Activated CD4-positive, alpha-beta memory T cell treated with anti-CD3 and anti-CD28 coated beads, Interleukin-2, amount 10 ng/mL, durations not matched to agents 7 days and 5 days (primary cell): ENCODE measurements around the gene ELOVL4. TPM values are rescaled to one million over a fixed set of nuclear protein-coding genes. Genes with fewer than 3 reads are reported as not detected.

Experiments
- CTCF ChIA-PET: fragments of 350-600 bp; sonication (Branson Sonifier 250); formaldehyde crosslinking; loops from one replicate; lab custom pipeline; 2021; ENCODE audit warnings: antibody characterized with exemption, inconsistent platforms; lab: Charles Lee
- POLR2A ChIA-PET: fragments of 350-600 bp; sonication (Branson Sonifier 250); formaldehyde crosslinking; loops from one replicate; lab custom pipeline; 2021; ENCODE audit warnings: antibody characterized with exemption; lab: Charles Lee
- DNase-seq: peaks from one replicate; pipeline ENCODE4 v3.0.0-alpha.2; 2020
- H3K27ac Mint-ChIP-seq: one replicate; pipeline ENCODE4 v1.8.0; 2021; ENCODE audit warnings: mild to moderate bottlenecking, mixed read lengths
- H3K27me3 Mint-ChIP-seq: one replicate; pipeline ENCODE4 v1.8.0; 2021; ENCODE audit warnings: mixed read lengths
- H3K36me3 Mint-ChIP-seq: one replicate; pipeline ENCODE4 v1.8.0; 2021; ENCODE audit warnings: low read depth, mixed read lengths
- H3K4me1 Mint-ChIP-seq: one replicate; pipeline ENCODE4 v1.8.0; 2021; ENCODE audit warnings: mixed read lengths
- H3K4me3 Mint-ChIP-seq: one replicate; pipeline ENCODE4 v1.8.0; 2021; ENCODE audit warnings: mild to moderate bottlenecking, mixed read lengths
- H3K9me3 Mint-ChIP-seq: one replicate; pipeline ENCODE4 v1.8.0; 2021; ENCODE audit warnings: mixed read lengths
- total RNA-seq, 2 experiments: library from RNA; stranded (reverse); gene quantifications; one replicate each; pipeline ENCODE4 v1.2.3, GENCODE V29; 2021

ELOVL4 gene
- total RNA-seq, 2 experiments from 2014 or later, result 1.9 to 2.0 TPM

DNA sequence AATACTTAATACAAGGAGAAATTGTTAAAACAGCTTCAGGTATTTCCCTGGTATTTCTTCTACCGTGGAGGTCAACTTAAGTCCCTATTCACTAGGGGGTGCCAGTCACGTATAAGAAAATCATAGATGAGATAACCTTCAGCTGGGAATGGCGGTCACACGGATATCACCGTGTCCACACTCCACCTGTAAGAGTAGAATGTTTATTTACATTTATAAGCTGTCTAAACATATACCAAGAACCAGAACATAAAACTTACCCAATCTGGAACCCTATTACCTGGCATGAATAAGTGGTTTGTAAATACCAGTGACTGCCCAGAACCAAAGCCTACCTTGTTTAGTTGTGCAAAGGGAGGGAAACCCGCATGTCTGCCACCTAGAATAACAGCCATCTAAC, 1.9 kb upstream of the ELOVL4 start:
- ChIA-PET POLR2A (interaction anchor here (2.1 kb wide), 1 partner anchor 54 kb away, joined by 12 read pairs; the partner anchor contains the start of gene TTK), CTCF (interaction anchor here (0.9 to 2.5 kb wide), 8 partner anchors 16 to 157 kb away, joined by 4 to 33 read pairs (median 6); partner anchors contain the start of genes BCKDHB and TTK)
- H3K36me3 Mint-ChIP-seq, result peaks cover 2% of the 10 kb centered on the region
- H3K4me3 Mint-ChIP-seq, result no peak overlapping the region
- no peaks in the 10 kb centered on the region for H3K9me3 Mint-ChIP-seq
- DNase-seq, result peak; percentile 68
- H3K4me1 Mint-ChIP-seq, result peaks cover 25% of the 10 kb centered on the region
- H3K27ac Mint-ChIP-seq, result no peak overlapping the region
- H3K27me3 Mint-ChIP-seq, result peaks cover 37% of the 10 kb centered on the region

DNA sequence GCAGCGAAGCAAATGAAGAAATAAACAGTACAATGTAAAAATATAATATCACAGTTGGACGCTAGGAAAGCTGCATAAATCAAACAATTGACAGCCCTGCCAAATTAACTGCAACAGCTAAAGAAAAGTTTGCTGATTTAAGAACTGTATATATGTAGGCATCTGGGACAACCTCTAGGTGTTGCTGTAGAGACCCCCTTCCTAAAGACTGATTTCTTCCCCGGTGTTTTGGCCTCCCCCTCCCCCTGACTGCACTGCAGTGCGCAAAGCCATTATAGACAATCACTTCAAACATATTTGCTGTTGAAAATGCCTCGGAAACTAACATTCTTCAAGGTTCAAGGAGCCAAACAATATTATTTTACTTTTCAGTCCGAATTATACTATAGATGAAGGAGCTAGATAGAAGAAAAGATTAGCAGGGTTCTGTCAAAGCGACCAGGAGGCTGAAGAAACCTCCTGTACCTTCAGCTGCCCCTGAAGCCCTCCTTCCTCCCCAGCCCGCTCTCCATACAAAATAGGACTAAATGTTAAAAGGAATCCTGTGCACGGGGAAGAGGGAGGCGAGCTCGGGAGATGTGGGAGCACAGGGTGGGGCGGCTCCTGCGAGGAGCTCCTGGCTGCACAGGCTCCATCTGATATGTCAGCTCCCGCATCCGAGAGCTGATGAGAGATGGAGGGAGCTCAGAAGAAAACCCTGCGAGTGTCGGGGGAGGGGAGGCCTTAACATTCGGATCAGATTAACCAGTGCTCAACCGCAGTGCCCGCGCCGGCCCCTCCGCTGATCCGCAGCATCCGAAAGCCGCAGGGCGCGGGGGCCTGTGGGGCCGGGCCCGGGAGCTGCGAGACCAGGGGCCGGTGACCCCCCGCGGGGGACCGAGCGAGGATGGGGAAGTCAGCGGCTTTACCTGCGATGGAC, 822 bp downstream of the ELOVL4 start:
- CTCF ChIA-PET, result interaction anchor here (0.7 to 2.3 kb wide), 10 partner anchors 9 to 159 kb away, joined by 3 to 7 read pairs (median 4); partner anchors contain the start of gene TTK
- Mint-ChIP-seq H3K4me3 (peak overlapping the region; percentile 79), H3K27me3 (peaks cover 38% of the 10 kb centered on the region), H3K36me3 (peaks cover 2% of the 10 kb centered on the region), H3K27ac (no peak overlapping the region), H3K4me1 (peaks cover 32% of the 10 kb centered on the region), H3K9me3 (no peaks in the 10 kb centered on the region)
- POLR2A ChIA-PET, result interaction anchor here (0.9 to 2.3 kb wide), 4 partner anchors 18 to 1807 kb away, joined by 3 to 11 read pairs (median 4); partner anchors contain the start of genes BCKDHB, TENT5A and TTK
- peak; percentile 32 for DNase-seq

DNA sequence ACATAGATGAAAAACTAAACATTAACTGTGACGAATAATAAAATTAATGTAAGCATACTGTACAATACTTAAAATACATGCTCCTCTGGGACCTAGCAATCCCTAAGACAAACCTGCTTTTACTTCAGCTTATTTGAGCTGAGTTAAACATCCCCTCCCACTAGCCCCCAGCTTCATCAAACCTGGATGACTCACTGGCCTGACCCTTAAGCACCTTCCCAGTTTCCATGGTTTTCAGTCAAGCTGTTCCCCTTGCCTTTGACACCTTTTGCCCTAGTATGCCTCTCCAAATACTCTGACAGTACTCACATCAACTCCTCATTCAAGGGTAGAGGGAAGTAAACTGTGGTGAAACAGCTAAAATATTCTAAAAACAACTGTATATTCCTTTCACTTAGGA, 4.2 kb downstream of the ELOVL4 start:
- ChIA-PET CTCF (interaction anchor here (1.1 kb wide), 1 partner anchor 75 kb away, joined by 4 read pairs; no protein-coding TSS in a partner anchor), POLR2A (interaction anchor here (1.5 kb wide), 1 partner anchor 163 kb away, joined by 3 read pairs; the partner anchor contains the start of gene BCKDHB)
- H3K9me3 Mint-ChIP-seq, result no peaks in the 10 kb centered on the region
- peaks cover 2% of the 10 kb centered on the region for H3K36me3 Mint-ChIP-seq
- no peak overlapping the region for H3K4me3 Mint-ChIP-seq
- peaks cover 30% of the 10 kb centered on the region for H3K4me1 Mint-ChIP-seq
- no peak for DNase-seq
- H3K27me3 Mint-ChIP-seq, result peaks cover 30% of the 10 kb centered on the region
- H3K27ac Mint-ChIP-seq, result no peak overlapping the region

DNA sequence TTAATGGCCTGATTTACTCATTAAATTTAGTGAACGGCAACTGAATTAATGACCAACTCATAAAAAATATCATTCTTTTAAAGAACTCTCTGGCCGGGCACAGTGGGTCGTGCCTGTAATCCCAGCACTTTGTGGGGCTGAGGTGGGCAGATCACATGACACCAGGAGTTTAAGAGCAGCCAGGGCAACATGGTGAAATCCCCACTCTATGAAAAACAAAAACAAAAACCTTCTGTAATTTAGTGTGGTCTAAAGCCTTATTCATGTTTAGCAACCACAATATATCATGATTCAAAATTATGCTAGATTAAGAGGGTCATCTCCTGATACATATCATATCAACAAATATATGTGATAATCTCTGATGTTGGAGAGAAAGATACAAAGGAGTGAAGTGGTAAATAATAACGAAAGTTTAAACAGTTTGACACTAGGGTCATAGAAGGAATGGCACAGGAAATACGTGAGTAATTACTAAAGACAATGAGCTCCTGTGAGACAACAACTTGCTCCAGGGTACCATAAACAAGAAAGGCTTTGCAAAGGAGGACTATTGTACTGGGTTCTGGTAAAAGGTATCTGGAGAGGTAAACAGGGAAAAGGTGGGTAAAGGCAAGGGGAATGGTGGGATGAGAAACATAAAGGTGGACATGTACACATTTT, 5.7 kb downstream of the ELOVL4 start:
- H3K9me3 Mint-ChIP-seq, result no peaks in the 10 kb centered on the region
- ChIA-PET POLR2A (no interaction called here), CTCF (interaction anchor here (0.6 kb wide), 1 partner anchor 13 kb away, joined by 3 read pairs; no protein-coding TSS in a partner anchor)
- H3K27me3 Mint-ChIP-seq, result peaks cover 21% of the 10 kb centered on the region
- DNase-seq, result no peak
- H3K27ac Mint-ChIP-seq, result no peak overlapping the region
- peaks cover 21% of the 10 kb centered on the region for H3K4me1 Mint-ChIP-seq
- no peak overlapping the region for H3K4me3 Mint-ChIP-seq
- H3K36me3 Mint-ChIP-seq, result peaks cover under 1% of the 10 kb centered on the region

DNA sequence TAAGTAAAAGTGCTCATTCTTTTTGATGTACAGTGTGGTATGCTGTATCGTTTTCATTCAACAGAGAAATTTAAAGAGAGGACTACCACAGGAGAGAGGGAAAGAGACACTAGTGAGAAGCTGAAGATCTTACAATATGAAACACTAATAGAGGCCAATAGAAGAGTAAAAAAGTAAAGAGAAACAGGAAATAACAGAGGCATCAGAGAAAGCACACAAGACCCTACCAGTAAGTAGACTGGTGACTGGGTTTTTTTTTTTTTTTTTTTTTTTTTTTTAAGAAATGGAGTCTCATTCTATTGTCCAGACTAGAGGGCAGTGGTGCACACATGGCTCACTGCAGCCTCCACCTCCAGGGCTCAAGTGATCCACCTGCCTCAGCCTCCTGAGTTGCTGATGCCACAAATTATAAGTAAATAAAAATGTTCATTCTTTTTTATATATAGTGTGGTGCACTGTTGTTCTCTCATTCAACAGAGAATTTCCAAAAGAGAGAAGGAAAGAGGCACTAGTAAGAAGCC, 18.8 kb downstream of the ELOVL4 start:
- Mint-ChIP-seq H3K36me3 (no peaks in the 10 kb centered on the region), H3K9me3 (no peaks in the 10 kb centered on the region), H3K27ac (no peak overlapping the region), H3K4me3 (no peak overlapping the region), H3K27me3 (peaks cover under 1% of the 10 kb centered on the region), H3K4me1 (peaks cover 7% of the 10 kb centered on the region)
- CTCF ChIA-PET, result no interaction called here
- POLR2A ChIA-PET, result no interaction called here
- no peak for DNase-seq

DNA sequence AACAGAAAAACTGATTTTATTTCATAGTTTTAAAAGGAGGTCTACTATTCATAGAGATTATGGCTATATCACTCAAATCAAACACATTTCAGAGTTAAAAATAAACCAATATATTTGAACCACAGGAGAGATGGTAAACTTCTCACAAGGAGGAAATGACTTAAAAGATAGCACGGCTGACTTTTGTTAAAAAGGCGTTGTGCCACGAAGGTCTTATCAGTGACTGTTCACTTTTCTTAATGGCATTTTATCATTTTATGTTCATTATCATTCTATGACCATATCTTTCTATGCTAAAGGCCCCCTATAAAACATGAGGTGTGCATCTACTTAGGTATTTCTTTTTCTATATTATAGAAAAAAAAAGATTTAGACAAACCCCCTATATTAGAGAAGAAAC, 19.6 kb downstream of the ELOVL4 start:
- no peak for DNase-seq
- ChIA-PET CTCF (no interaction called here), POLR2A (no interaction called here)
- Mint-ChIP-seq H3K4me3 (no peak overlapping the region), H3K36me3 (no peaks in the 10 kb centered on the region), H3K4me1 (peaks cover 7% of the 10 kb centered on the region), H3K9me3 (no peaks in the 10 kb centered on the region), H3K27me3 (no peaks in the 10 kb centered on the region), H3K27ac (no peak overlapping the region)

DNA sequence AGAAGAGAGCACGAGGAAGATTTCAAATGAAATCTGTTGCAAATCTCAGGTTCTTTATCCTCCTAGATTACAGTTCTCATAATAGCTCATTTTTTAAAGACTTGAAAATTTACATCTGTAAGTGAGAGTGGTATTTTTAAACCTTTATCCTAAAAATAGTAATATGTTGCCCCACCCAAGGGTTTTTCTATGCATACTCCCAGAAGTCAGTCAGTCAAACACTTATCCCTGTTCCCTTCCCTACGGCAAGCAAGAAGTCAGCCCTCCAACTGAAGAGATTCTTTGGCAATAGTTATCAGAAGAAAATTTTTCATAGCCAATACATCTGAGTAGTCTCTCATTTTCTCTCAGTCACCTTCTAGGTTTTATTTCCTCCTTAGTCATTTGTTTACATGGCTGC, 24.1 kb downstream of the ELOVL4 start:
- H3K36me3 Mint-ChIP-seq, result no peaks in the 10 kb centered on the region
- peaks cover 4% of the 10 kb centered on the region for H3K4me1 Mint-ChIP-seq
- H3K27me3 Mint-ChIP-seq, result no peaks in the 10 kb centered on the region
- CTCF ChIA-PET, result no interaction called here
- no peak overlapping the region for H3K4me3 Mint-ChIP-seq
- POLR2A ChIA-PET, result no interaction called here
- DNase-seq, result no peak
- H3K27ac Mint-ChIP-seq, result no peak overlapping the region
- no peaks in the 10 kb centered on the region for H3K9me3 Mint-ChIP-seq

DNA sequence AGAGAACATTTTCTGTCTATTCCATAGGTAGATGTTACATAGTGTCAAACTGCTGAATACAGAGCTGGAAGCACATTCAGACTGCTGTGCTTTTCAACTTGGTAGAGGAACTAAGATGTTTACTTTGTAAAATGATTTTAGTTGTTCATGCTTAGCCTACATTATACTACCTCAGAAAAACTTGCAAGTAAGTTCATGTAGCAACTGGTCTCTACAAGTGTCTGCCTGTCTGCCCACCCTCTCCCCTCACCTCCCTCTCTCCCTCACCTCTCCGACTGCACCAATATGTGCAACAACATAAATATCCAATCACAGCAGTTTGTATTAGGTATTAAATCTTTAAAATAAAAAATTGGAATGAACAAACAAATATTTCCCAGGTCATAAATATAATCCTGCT, 25.3 kb downstream of the ELOVL4 start:
- Mint-ChIP-seq H3K9me3 (no peaks in the 10 kb centered on the region), H3K4me3 (no peak overlapping the region), H3K36me3 (no peaks in the 10 kb centered on the region), H3K27me3 (no peaks in the 10 kb centered on the region), H3K4me1 (no peaks in the 10 kb centered on the region), H3K27ac (no peak overlapping the region)
- DNase-seq, result no peak
- ChIA-PET CTCF (no interaction called here), POLR2A (no interaction called here)

DNA sequence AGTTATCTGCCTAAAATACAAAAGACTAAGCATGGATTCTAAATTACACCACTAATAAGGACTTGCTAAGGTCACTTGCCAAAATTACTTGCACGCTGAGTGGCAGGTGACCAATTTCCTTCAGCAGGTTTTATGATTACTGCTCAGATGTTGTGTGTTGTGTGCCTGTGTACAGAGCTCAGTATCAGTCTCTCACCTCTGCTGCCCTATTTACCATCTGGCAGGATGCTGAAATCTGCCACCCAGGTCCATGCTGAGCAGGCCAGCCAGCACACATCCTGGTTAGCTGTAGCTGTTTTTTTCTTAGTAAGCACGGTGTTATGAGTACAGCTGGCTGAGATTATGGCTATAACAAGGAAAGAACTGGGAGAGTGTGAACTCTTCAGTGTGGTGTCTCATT, 34.0 kb downstream of the ELOVL4 start:
- Mint-ChIP-seq H3K9me3 (no peaks in the 10 kb centered on the region), H3K36me3 (no peaks in the 10 kb centered on the region), H3K27me3 (peaks cover 3% of the 10 kb centered on the region), H3K27ac (no peak overlapping the region), H3K4me3 (no peak overlapping the region), H3K4me1 (peaks cover 8% of the 10 kb centered on the region)
- ChIA-PET CTCF (no interaction called here), POLR2A (no interaction called here)
- DNase-seq, result peak; percentile 17

DNA sequence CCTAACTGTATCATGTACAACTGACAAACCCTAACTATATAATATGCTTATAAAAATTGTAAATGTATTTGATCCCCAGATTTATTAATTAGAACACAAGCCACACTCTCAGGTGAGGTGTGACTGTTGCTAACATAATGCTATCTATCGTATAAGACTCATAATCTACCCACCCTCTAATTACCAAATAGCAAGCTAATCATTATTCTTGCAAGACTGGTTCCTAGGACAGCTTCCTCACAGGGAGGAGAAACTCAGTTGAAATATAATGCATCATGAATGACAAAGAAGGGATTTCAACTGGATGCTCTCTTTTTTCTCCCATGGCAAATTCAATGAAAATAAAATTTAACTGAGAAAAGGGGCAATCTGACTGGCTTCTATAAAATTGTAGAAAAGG, 35.4 kb downstream of the ELOVL4 start:
- CTCF ChIA-PET, result interaction anchor here (2.0 kb wide), 1 partner anchor 42 kb away, joined by 11 read pairs; no protein-coding TSS in a partner anchor

DNA sequence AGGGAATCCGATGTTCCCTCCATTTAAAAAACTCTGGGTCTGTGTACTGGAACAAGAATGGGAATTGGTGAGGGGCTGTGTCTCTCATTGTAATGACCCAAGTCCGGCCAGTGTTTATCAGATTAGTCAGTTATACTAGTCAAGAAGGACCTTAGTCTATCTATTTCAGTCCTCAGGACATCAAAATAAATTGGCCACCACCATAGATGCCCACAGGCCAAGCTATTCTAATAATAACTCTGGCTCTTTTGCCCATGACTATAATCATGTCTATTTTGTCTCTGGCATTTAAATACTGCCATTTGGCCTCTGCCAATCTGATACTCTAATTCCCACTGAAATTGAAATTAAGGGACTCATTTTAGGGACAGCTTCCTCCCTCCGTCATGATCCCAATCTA, 37.8 kb downstream of the ELOVL4 start:
- H3K27me3 Mint-ChIP-seq, result peaks cover 13% of the 10 kb centered on the region
- no peaks in the 10 kb centered on the region for H3K9me3 Mint-ChIP-seq
- H3K36me3 Mint-ChIP-seq, result no peaks in the 10 kb centered on the region
- no peak overlapping the region for H3K27ac Mint-ChIP-seq
- CTCF ChIA-PET, result no interaction called here
- peaks cover 8% of the 10 kb centered on the region for H3K4me1 Mint-ChIP-seq
- DNase-seq, result no peak
- POLR2A ChIA-PET, result no interaction called here
- no peak overlapping the region for H3K4me3 Mint-ChIP-seq

More for the DNA sequence above, 35.4 kb downstream of the ELOVL4 start:
- Mint-ChIP-seq H3K27me3 (peaks cover 4% of the 10 kb centered on the region), H3K4me3 (no peak overlapping the region), H3K4me1 (peaks cover 8% of the 10 kb centered on the region), H3K9me3 (no peaks in the 10 kb centered on the region), H3K27ac (no peak overlapping the region), H3K36me3 (no peaks in the 10 kb centered on the region)
- POLR2A ChIA-PET, result interaction anchor here (0.5 kb wide), 1 partner anchor 450 kb away, joined by 3 read pairs; no protein-coding TSS in a partner anchor
- no peak for DNase-seq

DNA sequence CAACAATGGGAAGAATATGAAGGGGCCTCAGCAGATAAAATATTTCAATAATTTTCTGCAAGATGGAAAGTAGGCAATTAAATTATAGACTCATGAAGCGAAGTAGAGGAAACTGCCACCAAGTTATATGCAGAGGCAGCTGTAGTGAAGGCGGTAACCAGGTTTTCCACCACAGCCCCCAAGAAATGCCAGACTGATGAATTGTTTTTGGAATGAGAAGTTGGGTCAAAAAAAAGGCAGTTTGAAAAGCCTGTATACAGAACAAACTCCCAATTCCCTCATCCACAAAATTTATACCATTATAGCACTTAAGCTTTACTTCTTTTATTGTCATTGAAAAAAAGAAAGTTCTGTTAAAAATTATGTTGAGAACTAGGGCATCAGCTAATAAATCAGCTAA, 45.3 kb downstream of the ELOVL4 start:
- POLR2A ChIA-PET, result no interaction called here
- CTCF ChIA-PET, result interaction anchor here (2.1 kb wide), 1 partner anchor 32 kb away, joined by 5 read pairs; no protein-coding TSS in a partner anchor
- DNase-seq, result no peak
- peaks cover 10% of the 10 kb centered on the region for H3K27me3 Mint-ChIP-seq
- H3K36me3 Mint-ChIP-seq, result no peaks in the 10 kb centered on the region
- H3K4me1 Mint-ChIP-seq, result no peaks in the 10 kb centered on the region
- H3K9me3 Mint-ChIP-seq, result no peaks in the 10 kb centered on the region
- H3K4me3 Mint-ChIP-seq, result no peak overlapping the region
- no peak overlapping the region for H3K27ac Mint-ChIP-seq
